Ureter (tissue), 1 donor: ENCODE measurements around the gene ARHGAP12. TPM values are rescaled to one million over a fixed set of nuclear protein-coding genes. Genes with fewer than 3 reads are reported as not detected.

Experiments used
- DNase-seq: peaks from one replicate; pipeline ENCODE4 v3.0.0-alpha.2; 2020; ENCODE audit warnings: low spot score
- total RNA-seq: library from RNA; stranded (reverse); gene quantifications from one replicate; pipeline ENCODE4 v1.2.4, GENCODE V29; 2023
- donor health status: DM: yes; HTN: yes; CAD: no.

Gene ARHGAP12
- total RNA-seq, 1 donor from 2014 or later: 47.2 TPM

GRCh38 chr10:31878486-31878885 lies 50.1 kb downstream of the ARHGAP12 start:
- DNase-seq: no peak

- no peak for DNase-seq
Observed at GRCh38 chr10:31876652-31877352, 51.8 kb downstream of the ARHGAP12 start.

- no peak for DNase-seq
Observed at GRCh38 chr10:31875608-31876007, 53.0 kb downstream of the ARHGAP12 start.

GRCh38 chr10:31873724-31874123 lies 54.9 kb downstream of the ARHGAP12 start:
- no peak for DNase-seq

GRCh38 chr10:31871266-31872065 lies 57.2 kb downstream of the ARHGAP12 start:
- DNase-seq: no peak

GRCh38 chr10:31867646-31868045 lies 61.0 kb downstream of the ARHGAP12 start:
- DNase-seq: no peak

- DNase-seq: no peak
Observed at GRCh38 chr10:31866118-31866670, 62.4 kb downstream of the ARHGAP12 start.

- no peak for DNase-seq
Observed at GRCh38 chr10:31864834-31865518, 63.7 kb downstream of the ARHGAP12 start.

- no peak for DNase-seq
Observed at GRCh38 chr10:31855033-31855432, 73.6 kb downstream of the ARHGAP12 start.

GRCh38 chr10:31853629-31854028 lies 75.0 kb downstream of the ARHGAP12 start:
- no peak for DNase-seq

- DNase-seq: no peak
Observed at GRCh38 chr10:31851216-31851615, 77.4 kb downstream of the ARHGAP12 start.

- DNase-seq: no peak
Observed at GRCh38 chr10:31847515-31847914, 81.1 kb downstream of the ARHGAP12 start.

GRCh38 chr10:31838709-31839108 lies 89.9 kb downstream of the ARHGAP12 start:
- no peak for DNase-seq

GRCh38 chr10:31838065-31838464 lies 90.6 kb downstream of the ARHGAP12 start:
- DNase-seq: no peak

- DNase-seq: no peak
Observed at GRCh38 chr10:31836569-31837406, 91.8 kb downstream of the ARHGAP12 start.

- no peak for DNase-seq
Observed at GRCh38 chr10:31833753-31834152, 94.9 kb downstream of the ARHGAP12 start.

GRCh38 chr10:31832261-31832660 lies 96.4 kb downstream of the ARHGAP12 start:
- DNase-seq: no peak

GRCh38 chr10:31830887-31831286 lies 97.7 kb downstream of the ARHGAP12 start:
- no peak for DNase-seq

GRCh38 chr10:31829776-31830175 lies 98.9 kb downstream of the ARHGAP12 start:
- no peak for DNase-seq

GRCh38 chr10:31823358-31823757 lies 105.3 kb downstream of the ARHGAP12 start:
- no peak for DNase-seq

- no peak for DNase-seq
Observed at GRCh38 chr10:31822616-31823318, 105.9 kb downstream of the ARHGAP12 start.
